HTERT RPE-1 (cell line): ENCODE results near the gene CANT1.
"Not testable (repeated sequence)": the region's sequence is repeated elsewhere in the genome, so short reads cannot be mapped to it uniquely, and the experiment has no call there.

Source experiments
- in situ Hi-C: fragments of 300-500 bp; cut with MboI; formaldehyde crosslinking; loops from 4 replicates; pipeline ENCODE4 v1.14.3; 2020; ENCODE audit warnings: low sequenced_read_pairs

Gene CANT1

DNA sequence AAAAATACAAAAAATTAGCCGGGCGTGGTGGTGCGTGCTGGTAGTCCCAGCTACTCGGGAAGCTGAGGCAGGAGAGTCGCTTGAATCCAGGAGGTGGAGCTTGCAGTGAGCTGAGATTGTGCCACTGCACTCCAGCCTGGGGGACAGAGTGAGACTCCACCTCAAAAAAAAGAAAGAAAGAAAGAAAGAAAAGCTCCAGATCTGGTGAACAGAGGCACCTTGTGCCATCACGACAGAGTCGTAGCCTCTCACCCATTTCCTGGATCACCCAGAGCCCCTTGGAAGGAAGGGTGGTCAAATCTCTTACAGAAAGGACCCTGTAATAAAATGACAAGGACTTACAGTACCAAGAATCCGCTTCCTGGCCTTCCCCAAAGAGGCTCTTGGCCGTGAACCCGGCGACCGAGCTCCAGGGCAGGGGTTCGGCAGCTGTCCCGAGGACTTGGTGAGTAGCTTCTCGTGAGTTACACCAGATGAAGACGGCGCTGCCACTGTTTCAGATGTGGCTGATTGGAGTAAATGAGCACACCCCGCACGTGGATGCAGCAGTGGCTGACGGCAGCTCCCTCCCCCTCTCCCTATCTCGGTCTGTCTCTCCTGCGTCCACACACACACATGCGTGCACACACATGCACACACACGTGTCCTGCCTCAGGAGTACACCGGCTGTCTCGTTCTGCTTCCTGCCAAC, 43.3 kb downstream of the CANT1 start:
- in situ Hi-C loops, result no loop called here

DNA sequence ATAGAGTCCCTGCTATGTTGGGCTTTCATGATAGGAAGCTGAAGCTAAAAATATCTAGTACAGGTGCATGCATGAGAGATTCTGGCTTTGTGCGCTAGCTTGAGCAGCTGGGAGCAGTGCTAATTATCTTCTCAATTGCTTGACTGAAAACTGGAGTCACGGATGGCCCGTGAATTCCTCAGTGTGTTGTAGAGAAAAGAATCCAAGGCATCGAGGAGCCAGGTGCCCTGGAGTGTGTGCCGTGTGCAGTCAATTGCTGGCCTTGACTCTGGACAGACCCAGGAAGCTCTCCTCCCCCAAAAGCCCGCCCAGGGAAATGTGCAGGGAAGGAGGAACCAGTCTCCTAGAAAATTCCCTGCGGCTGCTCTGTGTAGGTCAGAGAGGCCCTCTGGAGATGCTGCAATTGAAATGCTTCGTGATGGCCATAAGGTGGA, 44.1 kb downstream of the CANT1 start:
- in situ Hi-C loops, result no loop called here

DNA sequence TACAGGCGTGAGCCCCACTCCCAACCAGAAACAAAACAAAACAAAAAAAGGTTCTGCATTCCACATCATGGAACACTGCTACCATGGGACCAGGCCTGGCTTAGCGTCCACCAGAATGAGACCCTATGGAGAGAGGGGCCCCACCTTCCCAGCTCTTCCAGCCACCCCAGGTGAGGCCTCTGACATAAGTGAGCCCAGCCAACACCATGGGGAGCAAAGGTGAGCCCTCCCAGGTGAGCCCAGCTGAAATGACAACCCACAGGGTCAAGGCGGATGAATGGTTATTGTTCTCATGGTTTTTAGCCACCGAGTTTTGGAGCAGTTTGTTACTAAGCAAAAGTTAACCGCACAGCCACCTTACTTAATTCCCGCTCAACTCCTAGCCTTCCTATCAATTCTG, 46.2 kb downstream of the CANT1 start:
- in situ Hi-C loops, result no loop called here

DNA sequence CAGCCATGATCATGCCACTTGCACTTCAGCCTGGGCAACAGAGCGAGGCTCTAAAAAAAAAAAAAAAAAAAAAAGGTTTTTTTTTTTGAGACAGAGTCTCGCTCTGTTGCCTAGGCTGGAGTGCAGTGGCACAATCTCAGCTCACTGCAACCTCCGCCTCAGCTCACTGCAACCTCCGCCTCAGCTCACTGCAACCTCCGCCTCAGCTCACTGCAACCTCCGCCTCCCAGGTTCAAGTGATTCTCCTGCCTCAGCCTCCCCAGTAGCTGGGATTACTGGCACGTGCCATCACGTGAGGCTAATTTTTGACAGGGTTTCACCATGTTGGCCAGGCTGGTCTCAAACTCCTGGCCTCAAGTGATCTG, 46.6 kb downstream of the CANT1 start:
- in situ Hi-C loops, result not testable (repeated sequence)

DNA sequence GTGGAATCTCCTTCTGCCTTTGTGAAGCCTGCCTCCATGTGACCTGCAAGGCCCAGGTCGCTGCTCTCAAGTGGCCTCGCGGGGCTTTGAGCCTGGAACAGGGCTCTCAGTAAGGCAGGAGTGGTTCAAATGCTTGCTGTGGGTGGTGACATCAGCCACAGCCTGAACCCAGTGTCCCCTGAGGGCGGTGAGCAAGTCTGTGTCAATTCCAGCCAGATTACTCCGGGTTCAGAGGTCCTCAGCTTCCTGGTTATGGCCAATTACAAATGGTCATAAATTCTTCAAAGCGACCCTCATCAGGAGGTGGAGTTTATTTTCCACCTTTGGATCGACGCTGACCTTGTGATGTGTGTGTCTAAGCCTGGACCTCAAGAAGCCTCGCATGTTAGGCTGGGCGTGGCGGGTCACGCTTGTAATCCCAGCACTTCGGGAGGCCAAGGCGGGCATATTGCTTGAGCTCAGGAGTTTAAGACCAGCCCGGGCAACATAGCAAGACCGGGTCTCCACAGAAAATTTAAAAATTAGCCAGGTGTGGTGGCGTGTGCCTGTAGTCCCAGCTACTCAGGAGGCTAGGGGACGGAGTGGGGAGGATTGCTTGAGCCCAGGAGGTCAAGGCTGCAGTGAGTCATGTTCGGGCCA, 47.1 kb downstream of the CANT1 start:
- in situ Hi-C loops, result no loop called here

DNA sequence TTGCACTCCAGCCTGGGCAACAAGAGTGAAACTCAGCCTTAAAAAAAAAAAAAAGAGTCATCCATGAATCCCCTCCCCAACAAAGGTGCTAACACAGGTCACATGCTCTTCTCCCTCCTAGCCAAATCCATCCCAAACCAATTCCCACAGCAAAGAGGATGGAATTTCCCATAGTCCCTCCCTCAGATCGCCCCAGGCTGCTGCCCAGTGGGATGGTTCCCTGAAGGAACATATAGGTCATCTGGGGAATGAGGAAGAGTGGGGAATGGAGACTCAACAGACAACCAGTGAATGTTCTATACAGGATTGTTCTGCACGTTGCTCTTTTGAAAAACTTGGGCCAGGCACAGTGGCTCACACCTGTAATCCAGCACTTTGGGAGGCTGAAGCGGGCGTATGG, 48.0 kb downstream of the CANT1 start:
- in situ Hi-C loops, result no loop called here

DNA sequence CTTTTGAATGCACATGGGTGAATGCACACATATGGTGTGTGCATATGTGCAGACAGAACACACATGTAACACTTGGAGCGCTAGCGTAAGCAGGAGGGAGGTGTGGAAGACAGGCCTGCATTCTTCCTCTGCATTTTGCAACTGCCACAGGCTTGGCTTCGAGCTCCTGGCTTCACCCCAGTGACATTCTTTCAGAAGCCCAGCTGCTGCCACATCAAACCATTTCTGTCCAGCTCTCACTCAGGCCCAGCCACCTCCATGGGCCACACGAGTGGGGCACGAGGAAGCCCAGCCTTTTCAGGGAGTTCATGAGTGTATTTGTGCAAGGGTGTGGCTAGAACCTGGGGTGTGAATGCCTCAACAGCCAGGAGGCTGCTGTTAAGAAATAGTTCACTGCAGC, 48.6 kb downstream of the CANT1 start:
- in situ Hi-C loops, result no loop called here

DNA sequence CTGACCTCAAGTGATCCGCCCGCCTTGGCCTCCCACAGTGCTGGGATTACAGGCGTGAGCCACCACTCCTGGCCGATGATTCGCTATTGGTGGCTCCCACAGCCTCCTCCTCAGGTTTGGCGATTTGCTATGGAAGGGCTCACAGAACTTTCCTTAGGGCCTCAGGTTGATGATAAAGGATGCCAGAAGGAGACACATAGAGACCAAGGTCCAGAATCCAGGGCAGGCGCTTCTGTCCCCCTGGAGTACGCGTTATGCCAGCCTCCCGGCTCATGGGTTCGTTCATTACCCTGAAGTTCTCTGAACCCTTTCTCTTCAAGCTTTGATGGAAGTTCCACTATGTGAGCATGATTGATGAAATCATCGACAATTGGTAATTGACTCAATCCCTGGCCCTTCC, 49.8 kb downstream of the CANT1 start:
- in situ Hi-C loops, result no loop called here

DNA sequence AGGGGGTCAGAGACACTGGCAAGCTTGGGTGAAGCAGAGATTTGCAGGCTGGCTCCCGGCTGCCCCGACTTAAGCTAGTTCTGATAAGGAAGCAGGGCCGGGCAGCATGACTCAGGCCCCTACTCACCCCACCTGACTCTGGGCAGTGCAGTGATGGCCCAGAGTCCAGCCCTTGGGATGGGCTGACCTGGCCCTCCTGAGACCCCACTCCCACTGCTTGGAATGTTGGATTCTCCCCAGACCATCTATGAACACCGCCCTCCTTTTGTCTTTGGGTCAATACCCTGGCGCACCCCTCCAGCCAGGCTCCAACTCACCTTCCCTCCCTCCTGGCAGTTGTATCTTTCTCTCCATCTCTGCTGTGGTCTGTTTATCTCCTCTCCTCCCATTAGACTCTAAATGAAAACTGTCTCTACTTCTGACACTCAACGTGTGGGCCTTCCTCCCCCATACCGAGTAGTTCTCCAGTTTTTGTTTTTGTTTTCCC, 50.9 kb downstream of the CANT1 start:
- in situ Hi-C loops, result no loop called here

DNA sequence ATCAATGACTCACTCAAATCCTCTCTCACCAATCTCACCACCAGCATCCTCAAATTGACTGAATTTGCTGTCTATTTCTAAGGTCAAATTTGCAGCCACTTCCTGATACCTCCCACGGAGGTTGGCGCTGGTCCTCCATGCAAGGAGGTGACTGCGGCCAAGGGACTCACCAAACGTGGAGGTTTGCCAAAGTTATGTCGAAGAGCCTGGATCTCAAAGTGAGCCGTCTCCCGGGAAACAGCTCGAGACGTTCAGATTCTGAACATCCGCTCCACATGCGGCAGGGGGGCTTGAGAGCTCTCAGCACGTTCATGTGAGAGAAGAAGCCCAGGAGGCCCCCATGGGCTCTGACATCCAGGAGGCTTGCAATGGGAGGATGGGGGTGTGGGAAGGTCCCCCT, 52.4 kb downstream of the CANT1 start:
- in situ Hi-C loops, result no loop called here

DNA sequence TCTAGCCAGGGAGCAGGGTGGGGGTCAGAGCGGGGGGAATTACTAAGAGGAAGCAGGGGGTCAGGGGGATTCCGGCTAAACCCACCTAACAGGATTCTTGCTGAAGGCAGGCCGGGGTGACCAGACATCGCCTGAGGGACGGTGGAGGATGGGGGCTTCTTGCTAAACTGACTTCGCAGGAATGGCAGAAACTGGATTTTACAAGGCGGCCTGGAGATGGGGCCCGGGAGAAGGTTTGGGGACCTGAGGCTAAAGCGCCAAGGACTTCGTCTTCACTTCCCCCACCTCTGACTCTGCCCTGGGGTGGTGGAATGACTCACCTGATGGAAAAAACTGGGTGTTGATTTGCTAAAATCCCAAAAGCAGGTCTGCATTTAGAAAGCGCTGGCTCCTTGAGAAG, 53.3 kb downstream of the CANT1 start:
- in situ Hi-C loops, result no loop called here

DNA sequence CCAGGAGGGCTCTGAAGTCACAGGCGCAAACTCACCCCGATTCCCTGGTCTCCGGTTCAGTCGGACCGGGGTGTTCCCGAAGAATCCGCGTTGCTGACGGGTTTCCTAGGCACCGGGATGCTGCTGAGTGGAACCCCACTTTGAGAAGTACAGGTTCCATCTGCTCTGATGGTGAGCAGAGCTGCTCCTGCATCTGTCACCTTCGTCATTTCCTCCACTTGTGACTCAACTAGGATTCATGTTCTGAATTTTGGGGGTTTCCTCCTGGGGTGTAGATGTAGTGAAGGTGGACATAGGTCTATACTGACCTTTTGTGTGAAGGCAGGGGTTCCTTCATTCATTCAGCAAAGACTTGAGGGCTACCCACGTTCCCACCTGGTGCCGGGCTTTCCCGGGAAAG, 54.9 kb downstream of the CANT1 start:
- in situ Hi-C loops, result no loop called here

DNA sequence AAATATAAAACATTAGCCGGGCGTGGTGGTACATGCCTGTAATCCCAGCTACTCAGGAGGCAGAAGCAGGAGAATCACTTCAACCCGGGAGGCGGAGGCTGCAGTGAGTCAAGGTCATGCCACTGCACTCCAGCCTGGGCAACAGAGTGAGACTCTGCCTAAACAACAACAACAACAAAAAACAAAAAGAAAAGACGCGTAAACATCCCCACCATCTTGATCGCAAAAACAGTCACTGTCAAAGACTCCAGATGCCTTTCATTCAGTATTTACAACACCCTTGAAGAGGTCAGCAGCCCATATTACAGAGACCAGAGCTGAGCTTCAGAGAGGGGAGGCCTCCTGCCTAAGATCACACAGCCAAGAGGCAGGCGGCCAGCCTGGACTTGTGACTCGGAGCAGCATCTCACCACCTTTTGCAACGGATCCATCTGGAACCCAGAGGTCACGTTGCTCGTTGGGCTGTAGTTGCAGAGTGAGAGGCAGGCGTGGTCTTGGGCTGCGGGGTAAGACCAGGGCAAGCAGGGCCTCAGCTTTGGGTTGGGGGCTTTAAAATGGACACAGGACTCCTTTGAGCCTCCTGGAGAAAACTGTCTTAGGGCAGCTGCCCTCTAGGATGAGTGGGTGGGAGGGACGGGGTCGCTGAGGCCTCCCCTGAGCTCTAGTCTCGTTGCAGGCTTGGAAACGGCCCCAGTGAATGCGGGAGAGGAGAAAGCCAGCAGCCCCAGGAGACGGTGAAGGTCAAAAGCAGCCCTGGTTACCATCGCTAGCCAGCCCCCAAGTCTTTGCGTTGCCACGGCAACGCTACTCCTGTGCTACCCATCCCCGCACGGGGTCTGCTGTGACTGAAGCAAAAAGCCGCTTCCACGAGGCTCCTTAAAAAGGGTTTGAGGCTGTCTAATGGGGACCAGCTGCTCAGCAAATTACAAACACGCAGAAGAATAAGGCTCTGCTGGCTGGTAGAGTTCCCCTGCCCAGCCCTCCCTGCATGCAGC, 55.9 kb downstream of the CANT1 start:
- in situ Hi-C loops, result no loop called here

DNA sequence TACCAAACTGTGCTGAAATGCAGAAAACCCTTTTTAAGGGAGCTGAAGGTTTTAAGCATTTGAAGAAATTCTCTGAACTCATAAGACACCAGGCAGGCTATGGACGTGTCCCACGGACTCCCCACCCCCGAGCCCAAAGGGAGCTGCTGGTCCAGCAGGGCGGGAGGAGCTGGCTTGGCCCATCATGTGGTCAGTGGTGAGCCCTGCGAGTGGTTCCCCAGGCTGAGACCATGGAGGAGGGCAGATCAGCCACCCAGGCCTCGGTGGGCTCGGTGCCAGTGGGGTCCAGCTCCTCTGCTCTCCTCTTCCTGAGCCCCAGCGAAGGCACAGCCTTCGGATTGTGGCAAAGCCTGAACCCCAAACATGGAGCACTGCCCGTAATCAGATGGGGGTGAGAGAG, 56.9 kb downstream of the CANT1 start:
- in situ Hi-C loops, result no loop called here

DNA sequence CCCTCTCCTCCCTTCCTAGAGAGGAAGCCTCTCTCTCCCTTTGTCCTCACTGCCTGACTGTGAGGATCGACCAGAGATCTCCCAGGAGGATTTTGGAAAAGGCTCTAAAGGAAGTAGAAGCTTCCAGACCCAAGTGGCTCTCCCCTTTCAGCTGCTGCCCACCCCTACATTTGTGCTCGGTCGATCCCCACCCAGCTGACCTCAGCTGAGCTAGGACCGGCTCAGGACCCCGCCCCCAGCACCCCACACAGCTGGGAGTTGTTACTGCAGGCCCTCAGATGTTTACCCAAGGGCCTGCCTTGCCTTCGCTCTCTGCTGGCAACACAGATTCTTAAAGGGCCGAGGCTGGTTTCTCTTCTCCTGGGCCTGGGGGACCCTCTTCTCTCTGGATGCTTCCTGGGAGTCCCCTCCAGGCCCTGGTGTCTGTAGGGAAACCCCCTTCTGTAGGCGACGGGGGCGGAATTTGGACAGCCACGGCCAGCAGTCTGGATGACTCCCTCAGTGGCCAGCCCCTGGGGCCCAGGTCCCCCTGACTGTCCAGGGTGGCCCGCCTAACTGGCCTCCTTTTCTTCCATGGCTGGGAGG, 57.5 kb downstream of the CANT1 start:
- in situ Hi-C loops, result no loop called here

DNA sequence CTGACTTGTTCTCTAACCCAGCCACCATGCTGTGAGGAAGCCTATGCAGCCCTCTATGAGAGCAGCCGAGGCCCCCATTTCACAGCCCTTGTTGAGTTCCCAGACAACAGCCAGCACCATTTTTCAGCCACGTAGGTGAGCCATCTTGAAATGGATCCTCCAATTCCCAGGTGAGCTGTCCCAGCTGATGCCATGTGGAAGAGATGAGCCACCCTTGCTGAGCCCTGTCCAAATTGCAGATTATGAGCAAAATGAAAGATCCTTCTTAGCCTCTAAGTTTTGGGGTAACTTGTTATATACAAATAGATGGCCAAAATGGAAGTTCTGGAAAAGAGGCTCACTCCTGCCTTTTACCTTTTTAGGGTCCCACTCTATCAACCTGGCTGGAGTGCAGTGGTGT, 58.7 kb downstream of the CANT1 start:
- in situ Hi-C loops, result no loop called here

DNA sequence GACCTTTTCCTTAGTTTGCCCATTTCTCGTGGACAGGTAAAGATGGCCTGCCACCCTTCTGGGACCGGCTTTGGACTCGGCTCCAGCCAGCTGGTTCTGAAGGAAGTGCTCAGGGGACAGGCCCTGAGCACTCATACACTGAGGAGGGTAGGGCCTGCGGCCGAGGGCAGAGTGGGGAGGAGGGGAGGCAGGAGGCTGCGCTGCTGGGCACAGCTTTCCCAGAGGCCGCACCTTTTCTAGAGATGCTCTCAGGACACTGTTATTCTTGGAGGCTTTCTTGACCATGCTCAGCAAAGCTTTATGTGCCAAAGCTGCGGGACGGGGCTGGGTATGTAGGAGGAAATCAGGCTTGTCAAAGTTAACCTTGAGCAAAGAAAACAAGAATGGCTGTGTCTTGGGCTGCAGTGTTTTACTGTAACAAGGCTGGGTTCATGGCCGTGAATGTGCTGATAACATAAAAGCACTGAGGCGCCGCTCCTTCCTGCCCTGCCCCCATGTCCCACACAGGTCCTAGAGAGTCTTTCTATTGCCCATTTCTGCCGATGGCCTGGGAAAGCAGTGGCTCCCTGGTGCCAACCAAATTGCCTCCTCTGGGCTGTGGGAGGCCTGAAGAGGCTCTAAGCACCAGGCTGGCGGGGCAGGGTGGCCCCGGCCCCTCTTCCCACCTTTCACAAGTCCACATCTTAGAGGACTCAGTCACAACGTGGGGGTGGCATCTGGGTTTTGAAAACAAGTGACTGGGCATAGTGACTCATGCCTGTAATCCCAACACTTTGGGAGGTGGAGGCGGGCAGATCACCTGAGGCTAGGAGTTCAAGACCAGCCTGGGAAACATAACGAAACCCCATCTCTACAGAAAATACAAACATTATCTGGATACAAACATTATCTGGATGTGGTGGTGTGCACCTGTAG, 62.1 kb downstream of the CANT1 start:
- in situ Hi-C loops, result no loop called here

DNA sequence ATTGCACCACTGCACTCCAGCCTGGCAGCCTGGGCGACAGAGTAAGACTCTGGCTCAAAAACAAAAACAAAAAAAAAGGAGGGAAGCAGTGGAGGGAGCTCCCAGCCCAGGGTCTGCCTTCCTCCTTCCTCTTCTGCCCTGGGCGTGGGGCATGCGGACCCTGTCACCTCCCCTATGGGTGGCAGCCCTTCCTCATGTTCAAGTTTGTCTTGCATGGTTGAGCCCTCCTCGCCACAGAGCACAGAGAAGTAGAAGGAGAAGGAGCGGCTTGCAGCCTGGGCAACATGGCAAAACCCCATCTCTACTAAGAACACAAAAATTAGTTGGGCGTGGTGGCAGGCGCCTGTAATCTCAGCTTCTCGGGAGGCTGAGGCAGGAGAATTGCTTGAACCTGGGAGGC, 62.9 kb downstream of the CANT1 start:
- in situ Hi-C loops, result no loop called here

DNA sequence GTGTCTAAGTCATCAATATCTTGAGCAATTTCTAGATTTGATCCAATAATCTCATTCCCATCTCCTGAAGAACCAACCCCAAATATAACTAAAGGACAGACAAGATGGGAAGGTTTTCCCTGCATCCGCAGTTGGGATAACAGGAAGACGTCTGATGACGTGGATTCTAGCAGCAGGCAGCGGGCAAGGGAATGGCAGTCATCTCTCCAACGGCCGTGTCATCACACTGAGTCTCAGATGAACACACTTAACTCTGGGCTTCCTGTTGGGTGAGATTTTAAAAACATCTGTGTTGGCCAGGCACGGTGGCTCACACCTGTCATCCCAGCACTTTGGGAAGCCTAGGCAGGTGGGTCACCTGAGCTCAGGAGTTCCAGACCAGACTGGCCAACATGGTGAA, 63.4 kb downstream of the CANT1 start:
- in situ Hi-C loops, result no loop called here

DNA sequence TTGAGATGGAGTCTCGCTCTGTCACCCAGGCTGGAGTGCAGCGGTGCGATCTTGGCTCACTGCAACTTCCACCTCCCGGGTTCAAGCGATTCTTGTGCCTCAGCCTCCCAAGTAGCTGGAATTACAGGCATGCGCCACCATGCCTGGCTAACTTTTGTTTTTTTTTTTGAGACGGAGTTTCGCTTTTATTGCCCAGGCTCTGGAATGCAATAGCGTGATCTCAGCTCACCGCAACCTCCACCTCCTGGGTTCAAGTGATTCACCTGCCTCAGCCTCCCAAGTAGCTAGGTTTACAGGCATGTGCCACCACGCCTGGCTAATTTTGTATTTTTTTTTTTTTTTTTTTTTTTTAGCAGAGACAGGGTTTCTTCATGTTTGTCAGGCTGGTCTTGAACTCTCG, 64.1 kb downstream of the CANT1 start:
- in situ Hi-C loops, result not testable (repeated sequence)
